Small intestine (tissue), 7 donors: ENCODE results near the gene SIRT2. TPM values are rescaled to one million over a fixed set of nuclear protein-coding genes. Genes with fewer than 3 reads are reported as not detected.
"Not testable (repeated sequence)": the region's sequence is repeated elsewhere in the genome, so short reads cannot be mapped to it uniquely, and the experiment has no call there.

Experiments
- DNase-seq, 2 donors: peaks; one replicate each; pipeline versions ENCODE4 v3.0.0 to v3.0.0-alpha.2; 2013
- FAIRE-seq: peaks from 2 replicates; lab custom pipeline; 2012; peaks lifted over from hg19 to GRCh38; lab: Jason Lieb, UNC
- H3K27ac ChIP-seq, 3 donors: one replicate each; pipeline ENCODE4 v1.5.1; 2013; ENCODE audit warnings: low read length in 2 of 3, mild to moderate bottlenecking in 2 of 3, control low read depth in 1 of 3, inconsistent platforms in 1 of 3, low read depth in 1 of 3, moderate library complexity in 1 of 3
- H3K27me3 ChIP-seq, 3 donors: one replicate each; pipeline ENCODE4 v1.6.1; 2013; ENCODE audit warnings: low read length in 3 of 3, inconsistent platforms in 1 of 3; ENCODE audit not compliant: control insufficient read depth in 3 of 3, insufficient read depth in 3 of 3
- H3K36me3 ChIP-seq, 3 donors: one replicate each; pipeline ENCODE4 v1.6.1; 2013; ENCODE audit warnings: low read length in 3 of 3, inconsistent platforms in 1 of 3, low read depth in 1 of 3, mild to moderate bottlenecking in 1 of 3, moderate library complexity in 1 of 3; ENCODE audit not compliant: control insufficient read depth in 3 of 3, insufficient read depth in 2 of 3
- H3K4me1 ChIP-seq, 3 donors: one replicate each; pipeline ENCODE4 v1.6.1; 2013; ENCODE audit warnings: low read length in 2 of 3, inconsistent platforms in 1 of 3, low read depth in 1 of 3, mild to moderate bottlenecking in 1 of 3, moderate library complexity in 1 of 3; ENCODE audit not compliant: control insufficient read depth in 3 of 3, insufficient read depth in 2 of 3
- H3K4me3 ChIP-seq, 3 donors: one replicate each; pipeline ENCODE4 v1.5.1; 2013; ENCODE audit warnings: low read length in 3 of 3, control low read depth in 1 of 3, inconsistent platforms in 1 of 3, low read depth in 1 of 3, mild to moderate bottlenecking in 1 of 3, moderate library complexity in 1 of 3
- H3K9me3 ChIP-seq, 2 donors: one replicate each; pipeline ENCODE4 v1.6.1; 2013; ENCODE audit warnings: low read depth in 1 of 2, low read length in 1 of 2; ENCODE audit not compliant: control insufficient read depth in 2 of 2, insufficient read depth in 1 of 2
- WGBS, 3 donors: extraction: QIAGEN DNeasy Blood & Tissue Kit; methylation state at CpG; one replicate each; pipeline ENCODE4 v1.1.7; 2013; 5-methylcytosine and 5-hydroxymethylcytosine counted together
- polyA plus RNA-seq, 4 donors: library from polyadenylated mRNA; stranded (reverse) in 3 of 4; unstranded in 1 of 4; fragments of 200-250 nt in 3 of 4; fragments of 120-200 nt in 1 of 4; gene quantifications; one replicate each; pipeline versions ENCODE4 v1.2.1 to v1.2.3, GENCODE V29; 2013
- donor health status: healthy with polysubstance abuse.
- donor health status: control.
- donor health status: control.
- donor health status: Bipolar disorder and iron deficiency.
- donor health status: healthy.

The SIRT2 gene
- polyA plus RNA-seq, 4 donors, result 35.4 to 80.3 (median 70.8) TPM

- Histone ChIP-seq H3K27ac (no peak overlapping the region), H3K4me3 (no peak overlapping the region), H3K9me3 (no peaks in the 10 kb centered on the region), H3K36me3 (peaks cover 20 to 55% (median 23%) of the 10 kb centered on the region in 3 donors), H3K27me3 (no peaks in the 10 kb centered on the region), H3K4me1 (peaks cover 0 to 38% (median 3%) of the 10 kb centered on the region in 3 donors)
- FAIRE-seq (no peak), DNase-seq (no peak)
- WGBS, 3 donors, result 92 to 98% (median 97%) methylated on average over 4 of the region's 4 CpGs
Measured at GRCh38 chr19:38834104-38834490, 65.3 kb downstream of the SIRT2 start.

- H3K4me3 ChIP-seq, result no peak overlapping the region
- H3K27me3 ChIP-seq, result no peaks in the 10 kb centered on the region
- 91 to 96% (median 92%) methylated on average over 7 of the region's 7 CpGs for WGBS, 3 donors
- no peaks in the 10 kb centered on the region for H3K9me3 ChIP-seq
- FAIRE-seq (no peak), DNase-seq (no peak)
- peaks cover 13 to 55% (median 15%) of the 10 kb centered on the region in 3 donors for H3K36me3 ChIP-seq
- peaks cover 0 to 31% (median 3%) of the 10 kb centered on the region in 3 donors for H3K4me1 ChIP-seq
- H3K27ac ChIP-seq, result no peak overlapping the region
Measured at GRCh38 chr19:38833092-38833425, 66.4 kb downstream of the SIRT2 start.

GRCh38 chr19:38831142-38831605, 68.2 kb downstream of the SIRT2 start:
- 1 to 2% (median 2%) methylated on average over 16 of the region's 16 CpGs for WGBS, 3 donors
- H3K27me3 ChIP-seq, result no peaks in the 10 kb centered on the region
- H3K36me3 ChIP-seq, result peaks cover 0 to 53% (median 8%) of the 10 kb centered on the region in 3 donors
- DNase-seq (peak in 1 of 2 donors; percentile 65), FAIRE-seq (no peak)
- peak overlapping the region; percentile 55 to 76 (median 62) for H3K4me3 ChIP-seq
- no peaks in the 10 kb centered on the region for H3K9me3 ChIP-seq
- peaks cover 5 to 33% (median 9%) of the 10 kb centered on the region in 3 donors for H3K4me1 ChIP-seq
- peak overlapping the region; percentile 68 to 96 (median 83) for H3K27ac ChIP-seq

DNA sequence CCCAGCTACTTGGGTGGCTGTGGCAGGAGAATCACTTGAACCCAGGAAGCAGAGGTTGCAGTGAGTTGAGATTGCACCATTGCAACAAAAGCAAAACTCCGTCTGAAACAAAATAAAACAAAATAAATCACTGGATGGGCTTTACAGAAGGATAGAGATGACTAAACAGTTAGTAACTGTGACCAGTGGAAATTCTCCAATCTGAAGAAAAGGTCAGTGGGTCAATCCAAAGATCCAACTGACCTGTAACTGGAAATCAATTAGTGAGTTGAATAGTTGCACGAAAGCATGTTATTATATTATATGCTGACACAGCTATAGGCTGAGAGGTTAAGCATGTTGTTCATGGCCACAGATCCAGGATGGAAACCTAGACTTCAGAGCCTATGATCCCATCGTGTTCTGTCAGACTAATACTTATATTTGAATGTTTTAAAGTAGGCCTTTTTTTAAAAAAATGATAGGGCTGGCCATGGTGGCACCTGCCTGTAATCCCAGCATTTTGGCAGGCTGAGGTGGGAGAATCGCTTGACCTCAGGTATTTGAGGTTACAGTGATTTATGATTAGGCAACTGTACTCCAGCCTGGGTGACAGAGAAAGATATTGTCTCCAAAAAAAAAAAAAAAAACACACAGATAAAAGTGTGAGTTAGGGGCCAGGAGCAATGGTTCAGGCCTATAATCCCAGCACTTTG, 69.2 kb downstream of the SIRT2 start:
- DNase-seq (no peak), FAIRE-seq (no peak)
- Histone ChIP-seq H3K27ac (peak overlapping the region in 1 of 3 donors; percentile 96), H3K4me1 (peaks cover 5 to 40% (median 9%) of the 10 kb centered on the region in 3 donors), H3K36me3 (peaks cover 0 to 50% (median 5%) of the 10 kb centered on the region in 3 donors), H3K27me3 (no peaks in the 10 kb centered on the region), H3K4me3 (peak overlapping the region in 1 of 3 donors; percentile 62), H3K9me3 (no peaks in the 10 kb centered on the region)
- 36 to 64% (median 40%) methylated on average over 4 of the region's 4 CpGs for WGBS, 3 donors

DNA sequence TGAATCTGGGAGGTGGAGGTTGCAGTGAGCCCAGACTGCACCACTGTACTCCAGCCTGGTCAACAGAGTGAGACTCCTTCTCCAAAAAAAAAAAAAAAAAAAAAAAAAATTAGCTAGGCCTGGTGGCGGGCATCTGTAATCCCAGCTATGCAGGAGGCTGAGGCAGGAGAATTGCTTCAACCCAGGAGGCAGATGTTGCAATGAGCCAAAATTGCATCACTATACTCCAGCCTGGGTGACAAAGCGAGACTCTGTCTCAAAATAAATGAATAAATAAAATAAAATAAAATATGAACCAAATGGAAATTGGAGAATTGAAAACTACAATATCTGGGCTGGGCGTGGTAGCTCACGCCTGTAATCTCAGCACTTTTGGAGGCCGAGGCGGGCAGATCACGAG, 70.2 kb downstream of the SIRT2 start:
- FAIRE-seq, result not testable (repeated sequence)
- peaks cover 0 to 45% (median 5%) of the 10 kb centered on the region in 3 donors for H3K36me3 ChIP-seq

More for the DNA sequence above, 70.2 kb downstream of the SIRT2 start:
- not testable (repeated sequence) for H3K9me3 ChIP-seq, H3K27ac ChIP-seq, H3K27me3 ChIP-seq, DNase-seq, H3K4me3 ChIP-seq
- WGBS, 3 donors, result 85 to 89% (median 85%) methylated on average over 7 of the region's 7 CpGs
- H3K4me1 ChIP-seq, result peaks cover 5 to 45% (median 9%) of the 10 kb centered on the region in 3 donors

Other genes with a start within 250 kb of the SIRT2 start
- 10 to 100 TPM in 2 of 4 donors, 1 to 10 TPM in 2; 2.4 to 46.2 (median 14.4) TPM for gene CAPN12, start 155.1 kb downstream of the SIRT2 start, polyA plus RNA-seq
- 1 to 10 TPM in 2 of 4 donors, not detected in 2; 1.1 to 9.2 TPM for gene LGALS7, start 126.1 kb downstream of the SIRT2 start, polyA plus RNA-seq
- gene LGALS7B, start 110.4 kb downstream of the SIRT2 start, polyA plus RNA-seq, result 1 to 10 TPM in 3 of 4 donors, not detected in 1; 2.0 to 5.4 (median 4.9) TPM
- gene LGALS4, start 86.7 kb downstream of the SIRT2 start, polyA plus RNA-seq, result 1,000 to 10,000 TPM; 1,130 to 3,807 (median 2,480) TPM
- 100 to 1,000 TPM; 218 to 344 (median 321) TPM for gene ECH1, start 67.8 kb downstream of the SIRT2 start, polyA plus RNA-seq
- gene HNRNPL, start 49.6 kb downstream of the SIRT2 start, polyA plus RNA-seq, result 100 to 1,000 TPM; 118 to 256 (median 177) TPM
- 10 to 100 TPM in 2 of 4 donors, 1 to 10 TPM in 2; 1.3 to 33.2 (median 9.8) TPM for gene RINL, start 21.3 kb downstream of the SIRT2 start, polyA plus RNA-seq
- gene NFKBIB, start 351 bp upstream of the SIRT2 start, polyA plus RNA-seq, result 10 to 100 TPM; 16.9 to 45.4 (median 43.8) TPM
- 1 to 10 TPM in 2 of 4 donors, under 1 TPM in 1, not detected in 1; 0.95 to 1.9 (median 1.1) TPM for gene CCER2, start 12.6 kb upstream of the SIRT2 start, polyA plus RNA-seq
- gene SARS2, start 31.1 kb upstream of the SIRT2 start, polyA plus RNA-seq, result 10 to 100 TPM; 21.9 to 42.0 (median 27.4) TPM
- gene MRPS12, start 31.3 kb upstream of the SIRT2 start, polyA plus RNA-seq, result 10 to 100 TPM; 25.4 to 78.2 (median 70.1) TPM
- gene FBXO17, start 76.1 kb upstream of the SIRT2 start, polyA plus RNA-seq, result 10 to 100 TPM in 1 of 4 donors, 1 to 10 TPM in 3; 2.4 to 88.2 (median 6.2) TPM
- gene FBXO27, start 132.9 kb upstream of the SIRT2 start, polyA plus RNA-seq, result 10 to 100 TPM in 1 of 4 donors, 1 to 10 TPM in 3; 1.9 to 16.6 (median 4.1) TPM
- 1 to 10 TPM in 1 of 4 donors, under 1 TPM in 1, not detected in 2; 0.01 to 2.9 TPM for gene ACP7, start 184.8 kb upstream of the SIRT2 start, polyA plus RNA-seq
- 10 to 100 TPM; 34.6 to 73.4 (median 54.2) TPM for gene PAK4, start 226.2 kb upstream of the SIRT2 start, polyA plus RNA-seq